PC-3 (cell line): ENCODE data around the gene KLK11. TPM values are rescaled to one million over a fixed set of nuclear protein-coding genes. Genes with fewer than 3 reads are reported as not detected.

Experiments used
- ATAC-seq: fragments of 200-7000 bp; cut with Tn5 transposase; 2 replicates; pipeline ENCODE4 v1.9.1; 2020; ENCODE audit warnings: mild to moderate bottlenecking, moderate library complexity
- BruUV-seq: library from RNA; stranded (reverse); fragments of 400-500 nt; replicated peaks from 2 replicates; lab custom pipeline; 2021; lab: Mats Ljungman, UMichigan
- CTCF ChIA-PET: fragments of 300-600 bp; sonication (Branson Sonifier 250); formaldehyde crosslinking; loops from one replicate; lab custom pipeline; 2022; ENCODE audit warnings: antibody characterized with exemption; lab: Charles Lee
- POLR2A ChIA-PET: fragments of 300-600 bp; sonication (Branson Sonifier 250); formaldehyde crosslinking; loops from one replicate; lab custom pipeline; 2022; ENCODE audit warnings: antibody characterized with exemption; ENCODE audit not compliant: unreplicated experiment; lab: Charles Lee
- DNase-seq: peaks from one replicate; pipeline ENCODE4 v3.0.0-alpha.2; 2015
- H2AFZ ChIP-seq: fragments of 300-600 bp; sonication (generic); 2 replicates; pipeline ENCODE4 v1.6.0; 2016; ENCODE audit warnings: antibody characterized with exemption, low read length
- H3F3A ChIP-seq: fragments of 300-600 bp; sonication (generic); one replicate; pipeline ENCODE4 v1.6.0; 2017; ENCODE audit warnings: antibody characterized with exemption, low read length, control low read depth, mild to moderate bottlenecking; ENCODE audit not compliant: unreplicated experiment
- H3K27ac ChIP-seq: fragments of 300-600 bp; sonication (generic); 2 replicates; pipeline ENCODE4 v1.5.1; 2016; ENCODE audit warnings: mild to moderate bottlenecking, low read length
- H3K27me3 ChIP-seq: fragments of 300-600 bp; sonication (generic); 2 replicates; pipeline ENCODE4 v1.6.1; 2016; ENCODE audit warnings: low read length, mixed read lengths
- H3K36me3 ChIP-seq: fragments of 300-600 bp; sonication (generic); 2 replicates; pipeline ENCODE4 v1.6.1; 2016; ENCODE audit warnings: low read depth, mixed run types, low read length, mixed read lengths
- H3K4me1 ChIP-seq: fragments of 300-600 bp; sonication (generic); 2 replicates; pipeline ENCODE4 v1.5.1; 2016; ENCODE audit warnings: low read length; ENCODE audit not compliant: insufficient read depth
- H3K4me2 ChIP-seq: fragments of 300-600 bp; sonication (generic); 2 replicates; pipeline ENCODE4 v1.6.0; 2016; ENCODE audit warnings: low read length
- H3K4me3 ChIP-seq: fragments of 300-600 bp; sonication (generic); 2 replicates; pipeline ENCODE4 v1.5.1; 2016; ENCODE audit warnings: mild to moderate bottlenecking, low read length, mixed read lengths
- H3K79me2 ChIP-seq: fragments of 300-600 bp; sonication (generic); 2 replicates; pipeline ENCODE4 v1.6.1; 2017; ENCODE audit warnings: low read length, mixed read lengths
- H3K9ac ChIP-seq: fragments of 300-600 bp; sonication (generic); 2 replicates; pipeline ENCODE4 v1.6.0; 2016; ENCODE audit warnings: mild to moderate bottlenecking, low read length
- H3K9me2 ChIP-seq: fragments of 300-600 bp; sonication (generic); replicated peaks from 2 replicates; pipeline ENCODE4 v1.6.1; 2016; ENCODE audit warnings: mixed run types, low read length, mixed read lengths
- H3K9me3 ChIP-seq: fragments of 300-600 bp; sonication (generic); 2 replicates; pipeline ENCODE4 v1.6.1; 2016; ENCODE audit warnings: low read length, mixed read lengths
- H4K20me1 ChIP-seq: fragments of 300-600 bp; sonication (generic); 2 replicates; pipeline ENCODE4 v1.6.1; 2016; ENCODE audit warnings: low read length, mixed read lengths
- CTCF ChIP-seq: fragments of 300-600 bp; sonication (generic); conservative IDR thresholded peaks from 2 replicates; pipeline ENCODE4 v1.5.1; 2017; ENCODE audit warnings: antibody characterized with exemption, low read depth, mild to moderate bottlenecking, low read length
- EZH2 ChIP-seq: fragments of 300-600 bp; sonication (generic); IDR thresholded peaks from one replicate; pipeline ENCODE4 v1.6.1; 2017; ENCODE audit warnings: antibody characterized with exemption, mild to moderate bottlenecking, low read length; ENCODE audit not compliant: unreplicated experiment
- EZH2phosphoT487 ChIP-seq: fragments of 300-600 bp; sonication (generic); IDR thresholded peaks from 2 replicates; pipeline ENCODE4 v1.6.1; 2018; ENCODE audit warnings: mild to moderate bottlenecking, antibody characterized with exemption, low read length, borderline replicate concordance
- intact Hi-C: fragments of 100-400 bp; cut with micrococcal nuclease; formaldehyde crosslinking; loops from 2 replicates; pipeline ENCODE4 v1.9.0; 2023
- total RNA-seq: library from RNA; depleted of rRNA; stranded (reverse); fragments of >200 nt; gene quantifications from 2 replicates; pipeline ENCODE4 v1.2.3, GENCODE V29; 2014

Gene KLK11
- total RNA-seq, 1 experiment from 2014 or later, result not detected

GRCh38 chr19:51043497-51043896 is 17.1 kb upstream of the KLK11 start:
- no peaks in the 10 kb centered on the region for H4K20me1 ChIP-seq
- no peaks in the 10 kb centered on the region for H3F3A ChIP-seq
- H3K9me3 ChIP-seq, result no peaks in the 10 kb centered on the region
- H3K4me2 ChIP-seq, result no peak overlapping the region
- no peaks in the 10 kb centered on the region for H3K79me2 ChIP-seq
- no peaks in the 10 kb centered on the region for H3K4me1 ChIP-seq
- H3K36me3 ChIP-seq, result no peaks in the 10 kb centered on the region
- no peak overlapping the region for H3K4me3 ChIP-seq
- no peak overlapping the region for H3K9ac ChIP-seq
- BruUV-seq, result no TSS peak
- H3K27me3 ChIP-seq, result no peaks in the 10 kb centered on the region
- ChIA-PET POLR2A (no interaction called here), CTCF (no interaction called here)
- intact Hi-C loops, result no loop called here
- no peak overlapping the region for H2AFZ ChIP-seq
- TF ChIP-seq EZH2phosphoT487 (no peak), CTCF (no peak), EZH2 (no peak)
- ATAC-seq (no peak), DNase-seq (no peak)
- no peaks in the 10 kb centered on the region for H3K9me2 ChIP-seq
- no peak overlapping the region for H3K27ac ChIP-seq

GRCh38 chr19:51040151-51040550 is 13.7 kb upstream of the KLK11 start:
- no peaks in the 10 kb centered on the region for H3K27me3 ChIP-seq
- BruUV-seq, result no TSS peak
- ATAC-seq, result no peak

DNA sequence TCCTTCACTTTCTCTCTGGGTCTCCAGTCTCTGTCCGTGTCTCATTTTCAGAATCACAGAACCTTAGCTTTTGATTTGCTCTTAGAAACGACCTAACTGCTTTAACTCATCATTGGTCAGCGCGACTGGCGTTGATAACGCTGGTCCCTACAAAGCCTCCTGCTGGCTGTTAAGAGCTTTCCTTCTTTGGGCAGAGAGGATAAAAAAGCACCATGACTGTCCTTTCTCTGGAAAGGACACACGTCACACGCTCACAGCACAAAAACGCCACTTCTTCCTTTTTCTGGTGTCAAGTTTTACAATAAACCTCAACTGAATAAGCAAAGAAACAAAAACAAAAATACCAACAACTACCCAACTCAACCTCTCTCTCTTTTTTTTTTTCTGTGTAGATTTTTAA is 10.1 kb upstream of the KLK11 start:
- no peaks in the 10 kb centered on the region for H3F3A ChIP-seq
- no peaks in the 10 kb centered on the region for H3K27me3 ChIP-seq
- H3K27ac ChIP-seq, result no peak overlapping the region
- intact Hi-C loops, result no loop called here
- DNase-seq (no peak), ATAC-seq (no peak)
- H3K9me2 ChIP-seq, result no peaks in the 10 kb centered on the region
- no TSS peak for BruUV-seq
- ChIA-PET CTCF (no interaction called here), POLR2A (no interaction called here)
- H3K9ac ChIP-seq, result no peak overlapping the region
- H3K36me3 ChIP-seq, result no peaks in the 10 kb centered on the region
- H3K79me2 ChIP-seq, result no peaks in the 10 kb centered on the region
- H3K4me3 ChIP-seq, result no peak overlapping the region
- H3K9me3 ChIP-seq, result no peaks in the 10 kb centered on the region
- no peaks in the 10 kb centered on the region for H4K20me1 ChIP-seq
- H3K4me1 ChIP-seq, result no peaks in the 10 kb centered on the region
- H3K4me2 ChIP-seq, result no peak overlapping the region
- TF ChIP-seq EZH2phosphoT487, result no peak
- TF ChIP-seq CTCF, result no peak
- no peak for TF ChIP-seq EZH2
- no peak overlapping the region for H2AFZ ChIP-seq

More at GRCh38 chr19:51040151-51040550, 13.7 kb upstream of the KLK11 start:
- ChIA-PET POLR2A (no interaction called here), CTCF (no interaction called here)
- intact Hi-C loops, result no loop called here
- no peaks in the 10 kb centered on the region for H3K4me1 ChIP-seq
- no peaks in the 10 kb centered on the region for H3K79me2 ChIP-seq
- no peak overlapping the region for H3K4me2 ChIP-seq
- no peaks in the 10 kb centered on the region for H3K9me2 ChIP-seq
- no peaks in the 10 kb centered on the region for H4K20me1 ChIP-seq
- H2AFZ ChIP-seq, result no peak overlapping the region
- H3K36me3 ChIP-seq, result no peaks in the 10 kb centered on the region
- TF ChIP-seq EZH2, result no peak
- no peak for TF ChIP-seq EZH2phosphoT487
- TF ChIP-seq CTCF, result no peak
- DNase-seq, result no peak
- no peaks in the 10 kb centered on the region for H3K9me3 ChIP-seq
- H3K4me3 ChIP-seq, result no peak overlapping the region
- H3K27ac ChIP-seq, result no peak overlapping the region
- no peak overlapping the region for H3K9ac ChIP-seq
- no peaks in the 10 kb centered on the region for H3F3A ChIP-seq
